Measurements from ENCODE around the gene TSPO2. TPM values are rescaled to one million over a fixed set of nuclear protein-coding genes. Genes with fewer than 3 reads are reported as not detected.
"Not testable (repeated sequence)": the region's sequence is repeated elsewhere in the genome, so short reads cannot be mapped to it uniquely, and the experiment has no call there.

The TSPO2 gene
- total and polyA plus RNA-seq, 2 of the 13 experiments (the other 11 are each of a cell fraction or from before 2014, with no cell fraction given) = 0.55 TPM; not detected in 1

DNA sequence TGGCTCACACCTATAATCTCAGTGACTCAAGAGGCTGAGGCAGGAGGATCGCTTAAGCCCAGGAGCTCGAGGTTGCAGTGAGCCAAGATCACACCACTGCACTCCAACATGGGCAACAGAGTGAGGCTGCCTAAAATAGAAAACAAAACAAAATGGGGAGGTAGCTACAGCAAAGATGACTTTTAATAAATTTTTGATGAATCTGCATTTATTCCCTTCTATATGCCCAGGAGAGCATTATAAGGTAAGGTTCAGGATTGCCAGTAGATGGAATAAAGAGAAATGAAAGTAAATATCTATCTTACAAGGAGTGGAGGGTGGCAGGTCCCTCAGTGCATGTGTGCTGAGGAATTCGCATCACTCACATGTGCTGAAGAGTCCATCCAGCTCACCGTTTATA lies 27.5 kb upstream of the TSPO2 start:
- intact Hi-C loops (cut with micrococcal nuclease; ENCODE audit: unreplicated experiment) (no loop called here), in situ Hi-C loops (cut with HindIII; ENCODE audit: extremely low pct_ligation_motif_present, low pct_unique_long_range_greater_than_20kb) (no loop called here)
- Histone ChIP-seq H3K27ac (ENCODE audit: extremely low read length, insufficient read depth, low read length) (no peak overlapping the region), H2AFZ (ENCODE audit: low read length) (no peak overlapping the region), H3K36me3 (replicated peaks in 1 of 2; ENCODE audit: control insufficient read depth in 1 of 2, insufficient read depth in 2 of 2, low read length in 2 of 2) (no peaks in the 10 kb centered on the region), H3K9me3 (ENCODE audit: low read length) (no peaks in the 10 kb centered on the region), H3K4me3 (replicated peaks in 1 of 3; ENCODE audit: insufficient read depth in 1 of 3, low read depth in 2 of 3, low read length in 3 of 3) (no peak overlapping the region), H3K4me2 (ENCODE audit: low read depth, low read length) (no peak overlapping the region), H3K79me2 (ENCODE audit: insufficient read depth, low read length) (no peaks in the 10 kb centered on the region), H3K4me1 (ENCODE audit: insufficient read depth, low read length) (peaks cover 31% of the 10 kb centered on the region), H4K20me1 (ENCODE audit: insufficient read depth, low read length) (no peaks in the 10 kb centered on the region), H3K9ac (ENCODE audit: insufficient read depth, low read depth, low read length) (no peak overlapping the region), H3K27me3 (ENCODE audit: control insufficient read depth in 1 of 2, insufficient read depth in 2 of 2, low read length in 2 of 2) (no peaks in the 10 kb centered on the region)
- 72% methylated on average over 4 of the region's 4 CpGs for whole genome bisulfite sequencing (ENCODE audit: low lambda C conversion rate)
- no peak for DNase-seq (ENCODE audit: low spot score)
- ChIA-PET CTCF (ENCODE audit: low intra/inter-chr PET ratio, low total read pairs) (no interaction called here), POLR2A (no interaction called here)
- TF ChIP-seq HDAC6 (IDR thresholded peaks at IDR 0.05; ENCODE audit: low read depth, low read length) = no peak
- peak; percentile 80 to 82 for TF ChIP-seq MAFK (conservative IDR thresholded peaks at IDR 0.05 in 1 of 2, IDR thresholded peaks at IDR 0.05 in 1 of 2; ENCODE audit: low read length in 2 of 2)
- TF ChIP-seq MAFF (IDR thresholded peaks at IDR 0.05; ENCODE audit: low read depth, low read length) = peak; percentile 76
- no peak for ATAC-seq
- no TSS peak for BruUV-seq (replicated peaks)
- no peak for FAIRE-seq

- H3K36me3 ChIP-seq (replicated peaks in 1 of 2; ENCODE audit: control insufficient read depth in 1 of 2, insufficient read depth in 2 of 2, low read length in 2 of 2); POLR2A ChIA-PET; H3K9ac ChIP-seq (ENCODE audit: insufficient read depth, low read depth, low read length); H2AFZ ChIP-seq (ENCODE audit: low read length); in situ Hi-C loops (cut with HindIII; ENCODE audit: extremely low pct_ligation_motif_present, low pct_unique_long_range_greater_than_20kb); CTCF ChIA-PET (ENCODE audit: low intra/inter-chr PET ratio, low total read pairs); H3K79me2 ChIP-seq (ENCODE audit: insufficient read depth, low read length); FAIRE-seq; ATAC-seq; H3K27me3 ChIP-seq (ENCODE audit: control insufficient read depth in 1 of 2, insufficient read depth in 2 of 2, low read length in 2 of 2); H4K20me1 ChIP-seq (ENCODE audit: insufficient read depth, low read length); BruUV-seq (replicated peaks); DNase-seq (ENCODE audit: low spot score); H3K4me2 ChIP-seq (ENCODE audit: low read depth, low read length); H3K4me3 ChIP-seq (replicated peaks in 1 of 3; ENCODE audit: insufficient read depth in 1 of 3, low read depth in 2 of 3, low read length in 3 of 3); intact Hi-C loops (cut with micrococcal nuclease; ENCODE audit: unreplicated experiment); H3K27ac ChIP-seq (ENCODE audit: extremely low read length, insufficient read depth, low read length); H3K9me3 ChIP-seq (ENCODE audit: low read length): not testable (repeated sequence)
- peaks cover 31% of the 10 kb centered on the region for H3K4me1 ChIP-seq (ENCODE audit: insufficient read depth, low read length)
- 91% methylated on average over 5 of the region's 5 CpGs for WGBS (ENCODE audit: low lambda C conversion rate)
Observed at GRCh38 chr6:41015860-41016259, 26.4 kb upstream of the TSPO2 start.

All from HepG2 (cell line).